Measurements from ENCODE around the gene KDM6B. TPM values are rescaled to one million over a fixed set of nuclear protein-coding genes. Genes with fewer than 3 reads are reported as not detected.

Gene KDM6B
- total and polyA plus RNA-seq, 9 of the 15 experiments (the other 6 are each of a cell fraction or from before 2014, with no cell fraction given): 0.01 to 22.9 (median 2.2) TPM

- Histone ChIP-seq H3K4me3 (no peak overlapping the region), H3K27ac (ENCODE audit: extremely low read depth, low read depth, low read length) (no peak overlapping the region), H3K9ac (ENCODE audit: insufficient read depth in 1 of 2, low read depth in 2 of 2, low read length in 2 of 2) (no peak overlapping the region), H3K9me3 (replicated peaks; ENCODE audit: control insufficient read depth, insufficient read depth, low read depth, low read length) (no peaks in the 10 kb centered on the region), H3K79me2 (ENCODE audit: control insufficient read depth, insufficient read depth, low read length) (no peaks in the 10 kb centered on the region), H2AFZ (ENCODE audit: low read depth, low read length) (no peak overlapping the region), H3K27me3 (ENCODE audit: control insufficient read depth in 2 of 2, insufficient read depth in 2 of 2, low read length in 2 of 2) (peaks cover 29 to 61% of the 10 kb centered on the region in 2 experiments), H3K4me1 (replicated peaks in 1 of 2; ENCODE audit: control insufficient read depth in 2 of 2, insufficient read depth in 2 of 2, low read length in 2 of 2) (no peaks in the 10 kb centered on the region; a peak in 1 of 5 replicates), H3K4me2 (ENCODE audit: insufficient read depth, low read length) (no peak overlapping the region), H3K36me3 (ENCODE audit: control insufficient read depth, insufficient read depth, low read length) (no peaks in the 10 kb centered on the region), H4K20me1 (replicated peaks; ENCODE audit: control insufficient read depth, insufficient read depth, low read length) (no peaks in the 10 kb centered on the region), H3K9me1 (ENCODE audit: control insufficient read depth, insufficient read depth, low read length) (no peaks in the 10 kb centered on the region)
- FAIRE-seq (no peak), DNase-seq (ENCODE audit: extremely low read depth in 1 of 4, low spot score in 3 of 4) (no peak), ATAC-seq (no peak)
- in situ Hi-C loops (cut with MboI): no loop called here
- intact Hi-C loops (cut with micrococcal nuclease): no loop called here
- WGBS (ENCODE audit: insufficient coverage, low coverage, missing lambda C conversion rate): 1% methylated on average over 11 of the region's 19 CpGs
- TF ChIP-seq C11orf30 (IDR thresholded peaks at IDR 0.05; ENCODE audit: low read depth) (no peak), RFX5 (IDR thresholded peaks at IDR 0.05; ENCODE audit: low read depth, low read length) (no peak), GTF2B (IDR thresholded peaks at IDR 0.05; ENCODE audit: extremely low read depth, insufficient read length) (no peak), RBM25 (IDR thresholded peaks at IDR 0.05; ENCODE audit: low read depth, low read length, severe bottlenecking) (no peak), BRCA1 (IDR thresholded peaks at IDR 0.05) (no peak), BRCA1 (CRISPR knock-in tag; IDR thresholded peaks at IDR 0.05) (no peak), CCNT2 (IDR thresholded peaks at IDR 0.05; ENCODE audit: borderline replicate concordance, extremely low read depth, insufficient read length, low read depth, low read length) (no peak), ESRRB (CRISPR knock-in tag; IDR thresholded peaks at IDR 0.05; ENCODE audit: borderline replicate concordance) (no peak), MEF2D (tag; conservative IDR thresholded peaks at IDR 0.05; ENCODE audit: low read depth) (no peak), HDAC1 (IDR thresholded peaks at IDR 0.05) (no peak), SLC30A9 (CRISPR knock-in tag; IDR thresholded peaks at IDR 0.05) (no peak)
- CTCF ChIA-PET (ENCODE audit: low intra/inter-chr PET ratio): no interaction called here
- POLR2A ChIA-PET: no interaction called here
- BruUV-seq (replicated peaks): no TSS peak
Measured at GRCh38 chr17:7794075-7794663, 39.8 kb upstream of the KDM6B start.

Measured in K562 (cell line).